B cell (primary cell): ENCODE measurements around the gene FBF1.

Experiments
- CTCF ChIP-seq: fragments of 200-600 bp; IDR thresholded peaks from one replicate; pipeline ENCODE4 v1.8.0; 2022; ENCODE audit warnings: antibody characterized with exemption, mild to moderate bottlenecking
- EZH2 ChIP-seq: IDR thresholded peaks from 2 replicates; pipeline ENCODE4 v1.6.1; 2012; ENCODE audit warnings: borderline replicate concordance, low read depth, mild to moderate bottlenecking, moderate library complexity, low read length; ENCODE audit not compliant: insufficient read depth, poor library complexity, severe bottlenecking

DNA sequence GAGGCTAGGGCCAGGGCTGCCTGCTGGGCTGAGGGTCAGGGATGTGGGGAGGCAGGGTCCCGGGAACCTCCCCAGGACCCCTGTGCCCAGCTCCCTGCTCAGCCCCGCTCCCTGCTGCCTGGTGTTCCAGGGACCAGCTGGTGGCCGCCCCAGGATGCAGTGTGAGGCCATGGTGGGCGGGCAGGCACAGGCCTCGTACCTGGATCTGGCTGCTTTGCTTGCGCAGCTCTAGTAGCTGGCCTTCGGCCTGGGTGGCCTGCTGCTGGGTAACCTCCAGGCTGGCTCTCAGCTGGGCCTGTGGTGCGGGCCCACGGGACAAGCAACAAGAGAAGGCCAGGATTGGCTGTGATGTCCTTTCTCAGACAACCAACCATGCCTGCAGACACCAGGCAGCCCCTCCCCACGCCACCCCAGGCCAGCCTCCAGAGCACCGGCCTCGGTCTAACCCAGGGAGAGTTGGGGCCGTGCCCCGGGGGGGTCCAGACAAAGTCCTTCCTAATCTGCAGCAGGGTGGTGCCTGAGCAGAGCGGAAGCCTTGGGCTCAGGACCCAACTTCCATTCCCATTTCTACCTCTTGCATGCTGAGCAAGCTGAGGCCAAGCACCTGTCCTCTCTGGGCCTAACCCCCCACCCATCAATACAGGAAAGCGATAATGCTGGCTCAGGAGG is 48.2 kb downstream of the FBF1 start:
- TF ChIP-seq CTCF (no peak), EZH2 (no peak)
